DOHH2 (cell line): ENCODE results near the gene NR1H2.
"Not testable (repeated sequence)": the region's sequence is repeated elsewhere in the genome, so short reads cannot be mapped to it uniquely, and the experiment has no call there.

ENCODE experiments used
- H3F3A ChIP-seq: fragments of 200-600 bp; sonication (generic), shearing (Covaris generic); 2 replicates; pipeline ENCODE4 v1.6.0; 2016; ENCODE audit warnings: antibody characterized with exemption, mild to moderate bottlenecking; ENCODE audit not compliant: control insufficient read depth, insufficient read depth
- H3K27ac ChIP-seq: fragments of 200-600 bp; sonication (generic); 2 replicates; pipeline ENCODE4 v1.5.1; 2014; ENCODE audit warnings: low read depth, mild to moderate bottlenecking, low read length, moderate library complexity
- H3K27me3 ChIP-seq: fragments of 200-600 bp; sonication (generic); 2 replicates; pipeline ENCODE4 v1.6.1; 2014; ENCODE audit warnings: mild to moderate bottlenecking, low read length, mixed read lengths; ENCODE audit not compliant: control insufficient read depth
- H3K36me3 ChIP-seq: fragments of 200-600 bp; sonication (generic); 2 replicates; pipeline ENCODE4 v1.6.1; 2014; ENCODE audit warnings: mild to moderate bottlenecking, low read length, moderate library complexity, mixed read lengths; ENCODE audit not compliant: control insufficient read depth
- H3K4me1 ChIP-seq: fragments of 200-600 bp; sonication (generic); 2 replicates; pipeline ENCODE4 v1.6.1; 2014; ENCODE audit warnings: mild to moderate bottlenecking, low read length, mixed read lengths; ENCODE audit not compliant: control insufficient read depth
- H3K4me2 ChIP-seq: fragments of 200-600 bp; sonication (generic); 2 replicates; pipeline ENCODE4 v1.6.0; 2014; ENCODE audit warnings: mild to moderate bottlenecking, low read length, moderate library complexity
- H3K4me3 ChIP-seq: fragments of 200-600 bp; sonication (generic); 2 replicates; pipeline ENCODE4 v1.5.1; 2014; ENCODE audit warnings: mild to moderate bottlenecking, low read length, mixed read lengths
- H3K79me2 ChIP-seq: fragments of 200-600 bp; sonication (generic); 2 replicates; pipeline ENCODE4 v1.6.1; 2014; ENCODE audit warnings: mild to moderate bottlenecking, low read length, mixed read lengths; ENCODE audit not compliant: control insufficient read depth
- H3K9me2 ChIP-seq: fragments of 200-600 bp; sonication (generic); replicated peaks from 2 replicates; pipeline ENCODE4 v1.6.1; 2014; ENCODE audit warnings: mild to moderate bottlenecking, low read length, mixed read lengths; ENCODE audit not compliant: control insufficient read depth
- H3K9me3 ChIP-seq: fragments of 200-600 bp; sonication (generic); 2 replicates; pipeline ENCODE4 v1.6.1; 2014; ENCODE audit warnings: antibody characterized with exemption, low read length, mixed read lengths; ENCODE audit not compliant: control insufficient read depth, insufficient read depth
- H4K20me1 ChIP-seq: fragments of 200-600 bp; sonication (generic); 2 replicates; pipeline ENCODE4 v1.6.0; 2014; ENCODE audit warnings: low read depth, mild to moderate bottlenecking, antibody characterized with exemption, low read length, moderate library complexity; ENCODE audit not compliant: control insufficient read depth, insufficient read depth
- EZH2phosphoT487 ChIP-seq: fragments of 200-600 bp; sonication (generic); IDR thresholded peaks from 2 replicates; pipeline ENCODE4 v1.6.1; 2017; ENCODE audit warnings: borderline replicate concordance, mild to moderate bottlenecking, antibody characterized with exemption, low read length, moderate library complexity, mixed read lengths
- TF ChIP-seq, protein P1 (sequence below): fragments of 200-600 bp; sonication (generic); IDR thresholded peaks from one replicate; pipeline ENCODE4 v1.5.1; 2014; ENCODE audit warnings: antibody characterized with exemption, mild to moderate bottlenecking, low read depth, low read length; ENCODE audit not compliant: poor library complexity, severe bottlenecking

NR1H2 gene

GRCh38 chr19:50387176-50387867 lies 11.1 kb downstream of the NR1H2 start:
- H3K27ac ChIP-seq: no peak overlapping the region
- peaks cover 19% of the 10 kb centered on the region; the same call in 1 of the 2 replicates for H4K20me1 ChIP-seq
- H3K9me2 ChIP-seq: no peaks in the 10 kb centered on the region
- H3K9me3 ChIP-seq: no peaks in the 10 kb centered on the region
- H3K36me3 ChIP-seq: peaks cover 68% of the 10 kb centered on the region
- no peaks in the 10 kb centered on the region for H3K27me3 ChIP-seq
- peaks cover 27% of the 10 kb centered on the region for H3K4me1 ChIP-seq
- no peak overlapping the region for H3K4me3 ChIP-seq
- no peaks in the 10 kb centered on the region for H3F3A ChIP-seq
- H3K4me2 ChIP-seq: no peak overlapping the region
- H3K79me2 ChIP-seq: peaks cover 75% of the 10 kb centered on the region
- TF ChIP-seq, protein P1, sequence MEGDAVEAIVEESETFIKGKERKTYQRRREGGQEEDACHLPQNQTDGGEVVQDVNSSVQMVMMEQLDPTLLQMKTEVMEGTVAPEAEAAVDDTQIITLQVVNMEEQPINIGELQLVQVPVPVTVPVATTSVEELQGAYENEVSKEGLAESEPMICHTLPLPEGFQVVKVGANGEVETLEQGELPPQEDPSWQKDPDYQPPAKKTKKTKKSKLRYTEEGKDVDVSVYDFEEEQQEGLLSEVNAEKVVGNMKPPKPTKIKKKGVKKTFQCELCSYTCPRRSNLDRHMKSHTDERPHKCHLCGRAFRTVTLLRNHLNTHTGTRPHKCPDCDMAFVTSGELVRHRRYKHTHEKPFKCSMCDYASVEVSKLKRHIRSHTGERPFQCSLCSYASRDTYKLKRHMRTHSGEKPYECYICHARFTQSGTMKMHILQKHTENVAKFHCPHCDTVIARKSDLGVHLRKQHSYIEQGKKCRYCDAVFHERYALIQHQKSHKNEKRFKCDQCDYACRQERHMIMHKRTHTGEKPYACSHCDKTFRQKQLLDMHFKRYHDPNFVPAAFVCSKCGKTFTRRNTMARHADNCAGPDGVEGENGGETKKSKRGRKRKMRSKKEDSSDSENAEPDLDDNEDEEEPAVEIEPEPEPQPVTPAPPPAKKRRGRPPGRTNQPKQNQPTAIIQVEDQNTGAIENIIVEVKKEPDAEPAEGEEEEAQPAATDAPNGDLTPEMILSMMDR: no peak
- no peak for TF ChIP-seq EZH2phosphoT487

DNA sequence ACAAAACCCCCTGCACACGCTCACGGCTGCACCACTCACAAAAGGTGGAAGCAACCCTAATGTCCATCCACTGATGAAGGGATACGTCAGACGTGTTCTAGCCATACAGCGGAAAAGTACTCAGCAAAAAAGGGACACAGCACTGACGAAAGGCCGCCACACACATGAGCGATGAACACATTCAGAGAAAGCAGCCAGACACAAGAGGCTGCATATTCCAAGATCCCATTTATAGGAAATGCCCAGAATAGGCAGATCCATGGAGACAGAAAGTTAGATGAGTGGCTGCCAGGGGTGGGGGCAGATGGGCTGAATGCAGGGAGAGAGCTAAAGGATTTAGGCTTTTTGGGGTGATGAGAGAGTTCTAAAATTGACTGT lies 11.6 kb downstream of the NR1H2 start:
- Histone ChIP-seq H3K9me2 (no peaks in the 10 kb centered on the region), H3K4me3 (no peak overlapping the region), H3K4me1 (peaks cover 27% of the 10 kb centered on the region), H3K9me3 (no peaks in the 10 kb centered on the region), H4K20me1 (peaks cover 19% of the 10 kb centered on the region; the same call in 1 of the 2 replicates), H3F3A (no peaks in the 10 kb centered on the region), H3K79me2 (peaks cover 81% of the 10 kb centered on the region), H3K27me3 (no peaks in the 10 kb centered on the region), H3K27ac (no peak overlapping the region), H3K36me3 (peaks cover 67% of the 10 kb centered on the region), H3K4me2 (no peak overlapping the region)
- TF ChIP-seq EZH2phosphoT487: no peak
- TF ChIP-seq, protein P1: no peak

- H3K27me3 ChIP-seq, H3K9me2 ChIP-seq, H3K4me2 ChIP-seq, H3K27ac ChIP-seq, H3F3A ChIP-seq, H3K9me3 ChIP-seq, H3K4me3 ChIP-seq: not testable (repeated sequence)
- Histone ChIP-seq H3K4me1 (peaks cover 14% of the 10 kb centered on the region), H3K36me3 (peaks cover 72% of the 10 kb centered on the region), H3K79me2 (peaks cover 93% of the 10 kb centered on the region), H4K20me1 (peaks cover 14% of the 10 kb centered on the region; the same call in 1 of the 2 replicates)
These were observed 14.0 kb downstream of the NR1H2 start for GRCh38 chr19:50390295-50390694.

- not testable (repeated sequence) for H3F3A ChIP-seq
These were observed 14.7 kb downstream of the NR1H2 start for GRCh38 chr19:50390952-50391351.

More at GRCh38 chr19:50390952-50391351, 14.7 kb downstream of the NR1H2 start:
- not testable (repeated sequence) for H3K9me3 ChIP-seq, H3K27me3 ChIP-seq, H3K9me2 ChIP-seq, H3K4me2 ChIP-seq, H3K4me3 ChIP-seq, H3K4me1 ChIP-seq, H3K27ac ChIP-seq
- Histone ChIP-seq H3K36me3 (peaks cover 70% of the 10 kb centered on the region), H3K79me2 (peaks cover 93% of the 10 kb centered on the region), H4K20me1 (peaks cover 11% of the 10 kb centered on the region; the same call in 1 of the 2 replicates)
